Measurements from ENCODE around the gene NAALADL2.

DNA sequence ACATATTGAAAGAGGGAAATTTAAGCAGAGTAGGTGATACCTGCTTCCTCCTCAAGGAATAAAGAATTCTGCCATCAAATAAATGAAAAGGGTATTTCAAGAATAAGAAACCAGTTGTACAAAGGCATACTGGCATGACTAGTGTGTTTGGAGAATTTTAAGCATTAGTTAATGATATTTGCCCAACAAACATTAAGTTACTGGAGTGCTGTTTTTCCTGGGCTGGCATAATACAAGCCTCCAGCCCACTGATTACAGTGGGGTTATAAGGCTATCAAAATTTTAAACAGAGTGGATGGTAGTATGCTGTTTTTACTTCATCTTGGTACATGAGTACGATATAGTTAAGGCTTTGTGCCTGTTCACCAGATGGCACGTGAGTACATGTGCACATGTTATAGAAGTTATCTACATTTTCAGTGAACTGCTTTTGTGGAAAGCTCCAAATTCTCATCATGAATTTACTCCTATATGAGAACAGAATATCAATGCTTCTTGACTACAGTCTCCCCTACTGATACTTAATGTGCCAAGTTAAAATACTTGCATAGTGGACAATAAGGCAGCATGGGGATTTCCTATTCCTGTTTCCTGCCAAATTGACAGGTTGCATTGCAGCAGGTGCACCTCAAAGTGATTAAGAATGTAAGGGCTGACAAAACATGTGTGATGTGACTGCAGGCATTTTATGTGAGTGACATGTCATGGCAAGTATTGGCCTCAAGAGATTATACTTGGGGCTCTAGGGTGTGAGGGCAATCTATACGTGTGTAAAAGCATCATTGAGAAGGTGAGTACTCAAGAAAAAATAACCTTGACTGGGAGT, 14.9 kb downstream of the NAALADL2 start:
- TF ChIP-seq, protein P1, sequence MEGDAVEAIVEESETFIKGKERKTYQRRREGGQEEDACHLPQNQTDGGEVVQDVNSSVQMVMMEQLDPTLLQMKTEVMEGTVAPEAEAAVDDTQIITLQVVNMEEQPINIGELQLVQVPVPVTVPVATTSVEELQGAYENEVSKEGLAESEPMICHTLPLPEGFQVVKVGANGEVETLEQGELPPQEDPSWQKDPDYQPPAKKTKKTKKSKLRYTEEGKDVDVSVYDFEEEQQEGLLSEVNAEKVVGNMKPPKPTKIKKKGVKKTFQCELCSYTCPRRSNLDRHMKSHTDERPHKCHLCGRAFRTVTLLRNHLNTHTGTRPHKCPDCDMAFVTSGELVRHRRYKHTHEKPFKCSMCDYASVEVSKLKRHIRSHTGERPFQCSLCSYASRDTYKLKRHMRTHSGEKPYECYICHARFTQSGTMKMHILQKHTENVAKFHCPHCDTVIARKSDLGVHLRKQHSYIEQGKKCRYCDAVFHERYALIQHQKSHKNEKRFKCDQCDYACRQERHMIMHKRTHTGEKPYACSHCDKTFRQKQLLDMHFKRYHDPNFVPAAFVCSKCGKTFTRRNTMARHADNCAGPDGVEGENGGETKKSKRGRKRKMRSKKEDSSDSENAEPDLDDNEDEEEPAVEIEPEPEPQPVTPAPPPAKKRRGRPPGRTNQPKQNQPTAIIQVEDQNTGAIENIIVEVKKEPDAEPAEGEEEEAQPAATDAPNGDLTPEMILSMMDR (IDR thresholded peaks at IDR 0.05), result no peak
- no peak for TF ChIP-seq ZFX (IDR thresholded peaks at IDR 0.05; ENCODE audit: borderline replicate concordance)
